HG03457 (cell line): ENCODE measurements around the gene SNAP47.

Experiments
- ATAC-seq: cut with Tn5 transposase; IDR thresholded peaks from one replicate; pipeline ENCODE4 v1.9.1; 2021; ENCODE audit warnings: moderate number of reproducible peaks; ENCODE audit not compliant: unreplicated experiment

The SNAP47 gene

GRCh38 chr1:227767401-227768124, 32.3 kb downstream of the SNAP47 start:
- no peak for ATAC-seq

GRCh38 chr1:227768125-227768439, 32.8 kb downstream of the SNAP47 start:
- ATAC-seq = no peak

GRCh38 chr1:227768640-227769039, 33.4 kb downstream of the SNAP47 start:
- ATAC-seq = no peak

- no peak for ATAC-seq
Measured at GRCh38 chr1:227769047-227769935, 34.1 kb downstream of the SNAP47 start.

GRCh38 chr1:227769936-227770494, 34.8 kb downstream of the SNAP47 start:
- no peak for ATAC-seq

GRCh38 chr1:227770812-227771211, 35.6 kb downstream of the SNAP47 start:
- ATAC-seq = no peak

- ATAC-seq = no peak
Measured at GRCh38 chr1:227771326-227771725, 36.1 kb downstream of the SNAP47 start.

- ATAC-seq = no peak
Measured at GRCh38 chr1:227771771-227772170, 36.5 kb downstream of the SNAP47 start.

GRCh38 chr1:227773558-227773957, 38.3 kb downstream of the SNAP47 start:
- no peak for ATAC-seq

- no peak for ATAC-seq
Measured at GRCh38 chr1:227774051-227774731, 39.0 kb downstream of the SNAP47 start.

GRCh38 chr1:227774821-227775661, 39.8 kb downstream of the SNAP47 start:
- ATAC-seq = no peak

- no peak for ATAC-seq
Measured at GRCh38 chr1:227775841-227776240, 40.6 kb downstream of the SNAP47 start.

- no peak for ATAC-seq
Measured at GRCh38 chr1:227776331-227776771, 41.1 kb downstream of the SNAP47 start.

GRCh38 chr1:227777156-227777555, 41.9 kb downstream of the SNAP47 start:
- ATAC-seq = no peak

- ATAC-seq = no peak
Measured at GRCh38 chr1:227777646-227778045, 42.4 kb downstream of the SNAP47 start.

- no peak for ATAC-seq
Measured at GRCh38 chr1:227778401-227778947, 43.2 kb downstream of the SNAP47 start.

- ATAC-seq = no peak
Measured at GRCh38 chr1:227779021-227779441, 43.8 kb downstream of the SNAP47 start.

- ATAC-seq = no peak
Measured at GRCh38 chr1:227779685-227780084, 44.5 kb downstream of the SNAP47 start.

- ATAC-seq = no peak
Measured at GRCh38 chr1:227780101-227781044, 45.1 kb downstream of the SNAP47 start.
